HG03575 (cell line): ENCODE data around the gene ABHD17C.
"Not testable (repeated sequence)": the region's sequence is repeated elsewhere in the genome, so short reads cannot be mapped to it uniquely, and the experiment has no call there.

Experiments
- ATAC-seq: cut with Tn5 transposase; IDR thresholded peaks from one replicate; pipeline ENCODE4 v1.9.1; 2021; ENCODE audit not compliant: unreplicated experiment, insufficient number of reproducible peaks, low FRiP score; ENCODE audit errors: extremely low read depth

Gene ABHD17C

GRCh38 chr15:80695099-80695910 is at the start of gene ABHD17C:
Gene ABHD17C (plus strand): TSS chr15:80695310. CDS start chr15:80695430, 120 bp downstream.
- ATAC-seq, result no peak

GRCh38 chr15:80645494-80646065 is 49.5 kb upstream of the ABHD17C start:
- ATAC-seq, result no peak

DNA sequence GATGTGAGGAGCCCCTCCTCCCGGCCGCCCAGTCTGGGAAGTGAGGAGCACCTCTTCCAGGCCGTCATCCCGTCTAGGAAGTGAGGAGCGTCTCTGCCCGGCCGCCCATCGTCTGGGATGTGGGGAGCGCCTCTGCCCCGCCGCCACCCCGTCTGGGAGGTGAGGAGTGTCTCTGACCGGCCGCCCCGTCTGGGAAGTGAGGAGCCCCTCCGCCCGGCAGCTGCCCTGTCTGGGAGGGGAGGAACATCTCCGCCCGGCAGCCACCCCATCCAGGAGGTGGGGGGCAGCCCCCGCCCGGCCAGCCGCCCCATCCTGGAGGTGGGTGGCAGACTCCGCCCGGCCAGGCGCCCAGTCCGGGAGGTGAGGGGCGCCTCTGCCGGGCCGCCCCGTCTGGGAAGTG is 47.7 kb upstream of the ABHD17C start:
- ATAC-seq, result not testable (repeated sequence)

DNA sequence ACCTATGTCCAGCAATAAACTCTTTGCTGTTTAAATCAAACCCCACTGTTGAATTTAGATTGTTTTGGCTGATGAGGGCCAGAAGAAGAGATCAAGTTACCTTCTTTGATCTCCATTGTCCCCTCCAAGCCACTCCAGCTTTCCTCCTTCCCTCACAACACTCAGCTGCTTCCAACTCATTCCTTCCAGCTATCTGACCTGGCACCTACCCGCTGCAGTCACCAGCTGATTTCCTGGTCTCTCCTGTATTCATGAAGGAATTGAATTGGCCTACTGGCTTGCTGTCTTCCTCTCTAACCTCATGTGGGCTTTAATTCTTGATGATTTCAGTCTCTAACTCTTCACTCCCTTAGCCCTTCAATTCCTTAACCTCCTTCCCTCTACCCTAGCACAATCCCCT is 40.8 kb upstream of the ABHD17C start:
- no peak for ATAC-seq

DNA sequence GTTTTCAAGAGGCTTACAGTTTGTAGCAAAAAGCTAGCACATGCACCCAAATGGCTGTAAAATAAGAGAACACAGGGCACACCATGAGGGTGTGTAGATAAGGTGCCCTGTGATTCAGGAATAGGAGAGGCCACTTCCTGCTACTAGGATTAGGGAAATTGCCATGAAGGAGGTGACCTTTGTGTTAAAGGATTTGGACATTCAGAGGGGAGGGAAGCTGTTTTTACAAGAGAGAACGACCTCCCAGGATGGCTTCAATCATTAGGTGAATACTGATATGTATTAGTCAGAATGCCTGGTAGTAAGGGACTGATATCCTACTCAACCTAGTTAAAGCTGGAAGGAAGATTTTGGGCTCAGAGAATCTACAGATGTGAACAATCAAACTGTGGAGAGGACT is 35.7 kb upstream of the ABHD17C start:
- no peak for ATAC-seq

DNA sequence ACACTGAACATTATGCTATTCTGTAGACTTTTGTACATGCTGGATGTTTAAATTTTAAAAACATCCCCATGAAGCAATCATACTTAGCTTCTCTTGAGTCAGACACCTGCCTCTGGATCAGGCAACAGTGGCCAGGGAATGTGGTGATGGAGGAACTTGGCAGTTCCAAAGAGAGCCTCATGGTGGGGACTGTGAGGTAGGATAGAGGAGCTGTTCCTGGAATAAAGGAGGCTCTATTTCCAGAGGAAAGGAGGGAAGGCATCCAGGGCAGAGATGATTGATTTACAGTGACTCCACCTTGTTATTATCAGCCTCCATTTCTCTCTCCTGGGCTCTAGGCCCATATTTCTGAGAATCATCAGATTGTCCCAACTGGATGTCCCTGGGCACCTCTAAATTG is 35.0 kb upstream of the ABHD17C start:
- ATAC-seq, result no peak

DNA sequence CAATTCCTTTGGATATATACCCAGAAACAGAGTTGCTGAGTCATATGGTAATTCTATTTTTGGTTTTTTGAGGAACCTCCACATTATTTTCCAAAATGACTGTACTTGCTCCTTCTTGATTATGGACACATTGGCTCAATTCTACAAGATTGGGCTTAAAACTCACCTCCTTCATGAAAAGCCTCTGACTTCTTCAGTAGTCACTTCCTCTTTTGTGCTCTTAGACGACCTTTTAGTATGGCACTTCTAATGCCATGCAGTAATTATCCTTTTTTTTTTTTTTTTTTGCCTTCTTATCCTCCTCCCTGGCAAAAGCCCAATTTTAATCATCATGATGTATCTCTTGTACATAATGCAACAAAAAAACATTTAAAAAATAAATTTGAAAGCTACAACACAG is 33.0 kb upstream of the ABHD17C start:
- no peak for ATAC-seq

DNA sequence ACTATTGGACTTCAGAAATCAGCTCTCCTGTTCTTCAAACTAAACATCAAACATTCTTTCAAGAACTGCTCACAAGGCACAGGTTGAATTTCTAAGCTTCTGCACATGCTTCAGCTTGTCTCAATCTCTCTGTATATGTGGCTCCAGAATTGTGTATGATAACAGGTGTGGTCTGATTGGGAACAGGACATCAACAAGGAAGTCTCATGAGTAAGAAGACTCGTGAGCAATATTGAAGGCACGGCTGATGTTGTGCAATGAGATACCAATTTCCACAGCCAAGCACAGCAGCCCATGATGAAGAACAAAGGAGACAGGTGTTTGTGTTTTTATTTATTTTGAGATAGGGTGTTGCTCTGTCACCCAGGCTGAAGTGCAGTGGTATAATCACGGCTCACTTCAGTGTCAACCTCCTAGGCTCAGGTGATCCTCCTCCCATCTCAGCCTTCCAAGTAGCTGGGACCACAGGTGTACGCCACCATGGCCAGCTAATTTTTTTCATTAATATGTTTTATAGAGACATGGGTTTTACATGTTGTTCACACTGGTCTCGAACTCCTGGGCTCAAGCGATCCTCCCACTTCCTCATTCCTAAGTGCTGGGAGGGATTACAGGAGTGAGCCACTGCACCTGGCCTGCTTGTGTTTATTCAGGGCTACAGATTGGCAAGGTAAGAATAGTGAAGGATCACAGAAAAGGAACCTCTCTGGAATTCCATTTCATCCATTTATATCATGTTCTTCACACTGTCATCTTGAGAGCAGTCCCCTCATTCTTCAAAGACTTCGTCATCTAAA is 32.2 kb upstream of the ABHD17C start:
- ATAC-seq, result no peak

DNA sequence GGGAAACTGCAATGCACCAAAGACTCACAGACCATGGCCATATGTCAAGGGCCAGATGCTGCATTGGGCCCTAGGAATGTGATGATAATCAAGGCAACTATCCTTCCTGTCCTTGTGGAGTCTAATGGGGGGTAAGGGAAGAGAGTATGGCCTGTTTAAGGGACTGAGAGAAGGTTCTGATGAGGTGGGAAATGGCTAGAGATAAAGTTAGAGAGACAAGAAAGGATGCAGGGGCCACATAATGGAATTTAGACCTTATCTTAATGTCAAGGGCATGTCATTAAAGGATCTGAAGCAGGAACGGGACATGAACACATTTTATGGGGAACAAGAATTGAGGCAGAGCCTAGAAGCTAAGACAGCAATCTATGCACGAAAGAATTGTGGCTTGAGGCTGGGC is 30.0 kb upstream of the ABHD17C start:
- no peak for ATAC-seq

- no peak for ATAC-seq
Measured at GRCh38 chr15:80667936-80668335, 27.2 kb upstream of the ABHD17C start.

DNA sequence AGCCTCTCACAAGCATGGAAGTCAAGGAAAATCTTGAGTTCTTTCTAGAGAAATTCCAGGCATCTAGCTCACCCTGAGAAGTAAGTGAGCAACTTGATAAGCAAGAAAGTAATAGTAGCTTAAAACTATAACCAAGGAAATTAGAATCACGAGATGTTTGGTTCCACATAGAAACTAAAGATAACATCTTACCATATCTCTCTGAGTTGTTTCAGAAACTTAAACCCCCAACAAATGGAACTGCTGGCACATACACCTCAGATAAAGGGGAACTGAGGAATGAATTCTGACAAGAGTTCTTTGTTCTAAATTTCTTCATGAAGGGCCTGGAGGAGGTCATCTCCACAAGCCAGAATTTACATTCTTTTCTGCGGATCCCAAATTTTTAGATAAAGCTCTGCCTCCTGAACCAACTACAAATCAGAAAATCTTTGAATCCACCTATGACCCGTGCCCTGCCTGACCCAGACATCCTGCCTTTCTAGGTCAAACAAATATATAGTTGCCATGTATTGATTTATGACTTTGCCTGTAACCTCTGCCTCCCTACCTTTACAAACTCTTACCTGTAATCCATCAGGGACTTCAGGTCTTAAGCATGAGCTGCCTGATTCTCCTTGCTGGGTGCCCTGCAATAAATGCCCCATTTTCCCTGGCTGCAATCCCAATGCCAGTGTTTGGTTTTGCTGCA is 26.4 kb upstream of the ABHD17C start:
- ATAC-seq, result no peak

GRCh38 chr15:80669663-80670273 is 25.3 kb upstream of the ABHD17C start:
- ATAC-seq, result no peak

- no peak for ATAC-seq
Measured at GRCh38 chr15:80673561-80674244, 21.4 kb upstream of the ABHD17C start.

DNA sequence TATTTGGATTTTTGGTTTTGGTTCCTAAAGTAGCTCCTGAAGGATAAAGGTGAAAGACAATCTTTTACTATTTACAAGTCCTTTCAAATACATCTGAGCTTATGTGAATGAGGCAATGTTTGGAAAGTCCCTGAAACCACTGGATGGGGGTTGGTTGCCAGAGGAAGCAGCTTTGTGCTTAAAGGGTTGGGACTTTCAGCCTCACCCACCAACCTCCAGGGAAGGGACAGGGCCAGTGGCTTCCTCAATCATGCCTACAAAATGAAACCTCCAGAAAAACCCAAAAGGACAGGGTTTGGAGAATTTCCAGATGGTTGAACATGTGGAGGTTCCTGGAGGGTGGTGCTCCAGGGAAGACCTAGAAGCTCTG is 20.9 kb upstream of the ABHD17C start:
- no peak for ATAC-seq

- ATAC-seq, result no peak
Measured at GRCh38 chr15:80677041-80677440, 18.1 kb upstream of the ABHD17C start.

- ATAC-seq, result no peak
Measured at GRCh38 chr15:80679167-80679803, 15.8 kb upstream of the ABHD17C start.

GRCh38 chr15:80679804-80680175 is 15.3 kb upstream of the ABHD17C start:
- ATAC-seq, result no peak

DNA sequence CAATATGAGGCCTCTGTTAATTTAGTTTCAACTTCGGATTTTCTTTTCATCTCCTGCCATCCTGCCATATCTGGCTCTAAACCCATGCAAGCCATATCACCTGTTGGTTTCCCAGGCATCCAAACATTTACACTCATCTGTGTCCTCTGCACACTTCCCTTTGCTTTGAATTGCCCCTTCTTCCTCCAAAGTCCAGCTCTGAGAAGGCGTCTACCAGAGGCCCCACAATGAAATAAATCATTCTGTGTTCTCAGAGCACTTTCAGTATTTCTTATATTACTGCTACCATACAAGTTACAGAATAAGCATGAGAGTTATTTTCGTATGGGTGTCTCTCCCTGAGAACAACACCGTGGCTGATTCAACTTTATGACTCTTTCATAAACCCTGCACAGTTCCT is 12.9 kb upstream of the ABHD17C start:
- ATAC-seq, result no peak
